HEK293T (cell line): ENCODE measurements around the gene PIGO.

Source experiments
- ARNT ChIP-seq: fragments of 450-650 bp; IDR thresholded peaks from 2 replicates; pipeline ENCODE4 v1.6.1; 2017; ENCODE audit warnings: mild to moderate bottlenecking
- BHLHE40 ChIP-seq: fragments of 450-650 bp; IDR thresholded peaks from 2 replicates; pipeline ENCODE4 v1.6.1; 2016; ENCODE audit warnings: mild to moderate bottlenecking, moderate library complexity, borderline replicate concordance
- CTBP1 ChIP-seq: fragments of 450-650 bp; IDR thresholded peaks from 2 replicates; pipeline ENCODE4 v1.6.1; 2016; ENCODE audit warnings: borderline replicate concordance
- FOXA1 ChIP-seq: fragments of 450-650 bp; IDR thresholded peaks from 2 replicates; pipeline ENCODE4 v1.6.1; 2016; ENCODE audit warnings: mild to moderate bottlenecking
- HDGF ChIP-seq: fragments of 450-650 bp; IDR thresholded peaks from 2 replicates; pipeline ENCODE4 v1.6.1; 2017; ENCODE audit warnings: antibody characterized with exemption, borderline replicate concordance
- L3MBTL2 ChIP-seq: fragments of 450-650 bp; conservative IDR thresholded peaks from 2 replicates; pipeline ENCODE4 v1.6.1; 2016; ENCODE audit warnings: mild to moderate bottlenecking
- PKNOX1 ChIP-seq: fragments of 450-650 bp; IDR thresholded peaks from 2 replicates; pipeline ENCODE4 v1.6.1; 2016
- SP1 ChIP-seq: fragments of 450-650 bp; IDR thresholded peaks from 2 replicates; pipeline ENCODE4 v1.6.1; 2017
- ZNF384 ChIP-seq: fragments of 450-650 bp; IDR thresholded peaks from 2 replicates; pipeline ENCODE4 v1.6.1; 2016

DNA sequence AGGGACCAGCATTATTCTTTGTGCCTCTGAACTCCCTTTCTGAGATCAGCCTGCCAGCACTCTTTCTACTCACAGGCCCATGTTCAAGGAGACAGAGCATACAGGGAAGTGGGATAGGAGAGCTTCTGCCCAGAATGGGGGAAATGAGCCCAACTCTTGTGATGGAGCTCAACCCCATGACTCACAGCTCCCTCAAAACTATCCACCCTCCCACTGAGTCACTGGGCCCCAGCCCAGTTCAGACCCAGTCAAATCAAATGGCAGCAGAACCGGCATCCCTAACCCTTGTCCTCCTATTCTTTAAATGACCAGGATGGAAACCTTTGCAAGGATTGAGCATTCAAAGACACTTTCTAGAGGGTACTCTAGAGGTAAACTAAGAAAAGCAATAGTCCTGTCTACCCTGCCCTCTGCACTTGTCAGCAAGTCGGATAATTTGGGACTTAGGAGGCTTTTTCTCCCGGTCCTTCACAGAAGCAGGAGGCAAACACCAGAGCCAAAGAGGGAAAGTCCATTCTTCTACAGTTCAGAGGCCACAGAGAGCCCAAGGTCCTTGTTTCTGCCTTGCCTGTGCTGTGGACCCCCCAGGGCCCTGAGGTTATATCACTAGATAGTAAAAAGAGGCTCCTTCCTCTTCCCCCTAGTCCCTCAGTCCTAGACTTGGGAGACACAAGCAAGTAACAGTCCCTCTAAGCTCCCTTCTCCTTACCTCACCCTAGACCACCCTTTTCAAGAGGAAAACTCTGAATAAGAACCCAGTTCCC is 16.0 kb upstream of the PIGO start:
- no peak for TF ChIP-seq SP1
- no peak for TF ChIP-seq L3MBTL2
- TF ChIP-seq ZNF384: no peak
- TF ChIP-seq HDGF: no peak
- TF ChIP-seq PKNOX1: no peak
- TF ChIP-seq BHLHE40: no peak
- TF ChIP-seq FOXA1: no peak
- TF ChIP-seq CTBP1: no peak
- no peak for TF ChIP-seq ARNT
